AG09309 (cell line): Measurements from ENCODE around the gene PTPRT.

ENCODE experiments used
- DNase-seq: peaks from one replicate; pipeline ENCODE4 v3.0.0-alpha.2; 2010; ENCODE audit warnings: low read depth
- H3K4me3 ChIP-seq: 2 replicates; pipeline ENCODE4 v1.5.1; 2011; ENCODE audit warnings: mild to moderate bottlenecking, low read depth, low read length, moderate library complexity; ENCODE audit not compliant: control insufficient read depth
- TF ChIP-seq, protein P1 (sequence below): IDR thresholded peaks from 2 replicates; pipeline ENCODE4 v1.5.1; 2011; ENCODE audit warnings: mild to moderate bottlenecking, low read depth, low read length, inconsistent platforms; ENCODE audit not compliant: insufficient read depth, control insufficient read depth; ENCODE audit errors: missing control alignments

The PTPRT gene

DNA sequence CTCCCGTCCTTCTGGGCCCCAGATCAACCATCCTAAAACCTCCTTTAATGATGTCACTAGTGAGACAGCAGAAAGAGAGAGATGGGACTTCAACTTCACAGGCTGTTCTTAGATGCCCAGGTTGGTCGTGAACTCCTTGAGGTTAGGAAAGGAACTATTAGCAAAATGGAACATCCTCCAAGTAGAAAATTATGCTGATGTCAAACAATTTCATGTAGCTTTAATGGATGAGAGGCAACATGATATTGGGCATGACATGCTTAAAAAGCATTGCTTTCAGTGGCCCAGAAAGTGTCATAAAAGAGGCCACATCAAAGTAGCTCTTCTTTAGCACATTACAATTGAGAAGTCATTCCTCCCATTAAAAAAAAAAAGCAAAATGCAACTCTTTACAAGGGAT is 248.1 kb downstream of the PTPRT start:
- DNase-seq = no peak
- TF ChIP-seq, protein P1, sequence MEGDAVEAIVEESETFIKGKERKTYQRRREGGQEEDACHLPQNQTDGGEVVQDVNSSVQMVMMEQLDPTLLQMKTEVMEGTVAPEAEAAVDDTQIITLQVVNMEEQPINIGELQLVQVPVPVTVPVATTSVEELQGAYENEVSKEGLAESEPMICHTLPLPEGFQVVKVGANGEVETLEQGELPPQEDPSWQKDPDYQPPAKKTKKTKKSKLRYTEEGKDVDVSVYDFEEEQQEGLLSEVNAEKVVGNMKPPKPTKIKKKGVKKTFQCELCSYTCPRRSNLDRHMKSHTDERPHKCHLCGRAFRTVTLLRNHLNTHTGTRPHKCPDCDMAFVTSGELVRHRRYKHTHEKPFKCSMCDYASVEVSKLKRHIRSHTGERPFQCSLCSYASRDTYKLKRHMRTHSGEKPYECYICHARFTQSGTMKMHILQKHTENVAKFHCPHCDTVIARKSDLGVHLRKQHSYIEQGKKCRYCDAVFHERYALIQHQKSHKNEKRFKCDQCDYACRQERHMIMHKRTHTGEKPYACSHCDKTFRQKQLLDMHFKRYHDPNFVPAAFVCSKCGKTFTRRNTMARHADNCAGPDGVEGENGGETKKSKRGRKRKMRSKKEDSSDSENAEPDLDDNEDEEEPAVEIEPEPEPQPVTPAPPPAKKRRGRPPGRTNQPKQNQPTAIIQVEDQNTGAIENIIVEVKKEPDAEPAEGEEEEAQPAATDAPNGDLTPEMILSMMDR = no peak

DNA sequence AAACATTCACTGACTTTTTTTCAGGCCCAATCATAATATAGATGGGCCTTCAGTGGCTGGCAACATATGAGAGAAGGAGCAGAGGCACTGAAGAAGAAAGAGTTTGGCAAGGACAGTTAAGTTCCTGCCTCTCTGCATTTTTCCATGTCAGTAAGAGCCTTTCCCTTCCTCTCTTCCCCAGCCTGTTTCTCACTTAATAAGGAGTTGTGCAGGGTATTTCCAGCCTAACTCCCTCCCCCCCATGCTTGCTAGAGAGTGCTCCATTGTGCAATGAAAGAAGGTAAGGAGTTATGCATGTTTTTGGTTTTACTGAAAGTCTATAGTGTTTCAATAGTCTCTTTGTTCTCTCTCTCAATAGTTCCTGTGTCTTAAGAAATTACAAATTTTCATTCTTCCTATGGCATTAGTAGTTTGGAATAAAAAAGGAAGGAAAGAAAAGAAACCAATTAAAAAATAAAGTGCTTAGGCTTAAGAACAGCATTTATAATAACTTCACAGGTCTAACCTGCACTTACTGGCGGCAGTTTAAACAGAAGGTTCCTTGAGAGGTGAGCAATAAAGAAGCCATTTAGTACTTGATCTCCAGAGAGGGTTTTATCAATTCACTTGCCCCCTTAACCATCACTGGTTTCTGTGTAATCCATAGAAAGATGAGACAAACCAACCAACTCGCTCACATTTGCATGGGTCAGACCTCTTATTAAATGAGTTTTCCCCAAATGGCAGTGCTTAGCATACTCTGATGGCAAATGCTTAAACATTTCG is 251.1 kb downstream of the PTPRT start:
- DNase-seq = no peak
- H3K4me3 ChIP-seq = no peak overlapping the region
- TF ChIP-seq, protein P1 = no peak

More for the DNA sequence above, 248.1 kb downstream of the PTPRT start:
- no peak overlapping the region for H3K4me3 ChIP-seq

DNA sequence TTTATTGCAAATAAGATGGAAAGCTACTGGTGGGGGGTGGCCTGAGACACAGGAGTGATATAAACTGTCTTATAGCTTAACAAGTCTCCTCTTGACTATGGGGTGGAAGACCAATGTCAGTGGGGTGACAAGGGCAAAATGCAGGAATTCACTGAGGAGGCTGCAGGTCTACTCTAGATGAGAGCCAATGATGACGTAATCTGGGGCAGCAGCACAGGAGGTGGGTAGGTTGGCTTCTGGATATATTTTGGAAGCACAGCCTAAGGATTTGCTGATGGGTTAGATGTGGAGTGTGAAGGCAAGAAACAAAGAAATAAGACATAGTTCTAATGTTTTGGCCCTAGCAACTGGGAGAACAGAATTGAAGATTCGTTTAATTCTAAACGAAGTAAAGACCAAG is 253.2 kb downstream of the PTPRT start:
- TF ChIP-seq, protein P1 = no peak

DNA sequence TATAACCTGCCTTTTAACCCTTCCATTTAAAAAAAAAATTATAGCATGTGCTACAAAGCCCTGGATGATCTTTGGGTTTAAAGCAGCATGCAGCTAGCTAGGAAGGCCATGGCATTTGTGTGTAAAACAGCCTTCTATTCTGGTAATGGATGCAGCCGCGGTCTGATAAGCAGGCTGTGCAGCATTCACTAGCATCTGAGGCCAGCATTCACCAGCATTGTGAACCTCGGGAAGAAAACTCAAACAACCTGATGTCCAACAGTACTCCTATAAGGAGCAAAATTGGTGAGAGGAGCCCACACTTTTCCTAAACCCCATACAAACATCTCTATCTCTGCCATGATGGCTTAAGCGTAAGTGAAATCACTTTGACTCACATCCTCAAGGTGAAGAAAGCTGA is 265.5 kb downstream of the PTPRT start:
- DNase-seq = no peak
- no peak overlapping the region for H3K4me3 ChIP-seq
- TF ChIP-seq, protein P1 = no peak

More for the DNA sequence above, 253.2 kb downstream of the PTPRT start:
- H3K4me3 ChIP-seq = no peak overlapping the region
- no peak for DNase-seq

DNA sequence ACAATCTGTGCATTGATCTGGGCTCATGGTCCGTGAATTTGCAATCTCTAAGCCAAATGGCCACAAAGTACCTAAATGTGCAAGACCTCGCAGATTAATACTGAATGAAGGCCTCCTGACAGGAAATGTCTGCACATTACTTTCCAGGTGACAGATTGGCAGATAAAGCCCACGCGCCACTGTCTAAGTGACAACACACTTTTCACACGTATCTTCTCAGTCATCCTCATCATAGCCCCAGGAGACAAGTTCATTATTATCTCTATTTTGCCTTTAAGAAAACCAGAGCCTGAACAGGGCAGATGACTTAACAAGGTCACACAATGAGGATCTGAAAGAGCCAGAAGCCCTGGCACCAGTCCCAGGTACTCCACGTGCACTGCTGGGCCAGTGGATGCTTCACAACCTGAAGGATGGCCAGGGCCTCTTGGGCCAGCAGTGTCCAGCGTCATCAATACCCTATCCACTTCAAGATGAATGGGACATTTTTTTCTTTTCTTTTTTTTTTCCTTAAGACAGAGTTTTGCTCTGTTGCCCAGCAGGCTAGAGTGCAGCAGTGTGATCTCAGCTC is 266.3 kb downstream of the PTPRT start:
- DNase-seq = no peak
- H3K4me3 ChIP-seq = no peak overlapping the region
- TF ChIP-seq, protein P1 = no peak

DNA sequence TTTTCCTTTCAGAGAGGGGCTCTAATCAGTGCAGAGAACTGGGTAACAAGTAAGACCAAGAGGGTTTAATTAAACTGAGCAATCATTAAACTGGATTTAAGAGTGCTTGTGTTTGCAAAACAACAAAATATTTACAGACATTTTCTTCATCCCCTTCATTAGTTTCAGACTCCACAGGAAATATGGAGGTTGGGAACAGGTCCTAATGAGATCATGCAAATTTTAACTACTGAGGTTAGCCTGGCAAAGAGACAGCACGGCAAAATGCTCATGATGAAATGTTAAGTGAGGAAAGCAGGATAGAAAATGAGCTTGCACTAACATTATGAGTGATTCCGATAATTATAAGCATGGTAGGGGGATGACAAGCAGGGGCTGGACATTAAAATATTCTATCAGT is 268.9 kb downstream of the PTPRT start:
- no peak overlapping the region for H3K4me3 ChIP-seq
- TF ChIP-seq, protein P1 = no peak
- no peak for DNase-seq
